ENCODE data around the gene S1PR3. TPM values are rescaled to one million over a fixed set of nuclear protein-coding genes. Genes with fewer than 3 reads are reported as not detected.

S1PR3 gene
- total and polyA plus RNA-seq, 9 of the 15 experiments (the other 6 are each of a cell fraction or from before 2014, with no cell fraction given) = 0.03 to 2.0 (median 0.29) TPM

GRCh38 chr9:89008744-89009545 lies 17.7 kb downstream of the S1PR3 start:
- Histone ChIP-seq H3K9me3 (replicated peaks; ENCODE audit: control insufficient read depth, insufficient read depth, low read depth, low read length) (no peaks in the 10 kb centered on the region), H3K27me3 (ENCODE audit: control insufficient read depth in 2 of 2, insufficient read depth in 2 of 2, low read length in 2 of 2) (peaks cover 0 to 17% of the 10 kb centered on the region in 2 experiments; a peak in 2 of 5 replicates), H3K4me2 (ENCODE audit: insufficient read depth, low read length) (no peak overlapping the region; the same call in 1 of the 2 replicates), H3K27ac (ENCODE audit: extremely low read depth, low read depth, low read length) (no peak overlapping the region), H3K9ac (ENCODE audit: insufficient read depth in 1 of 2, low read depth in 2 of 2, low read length in 2 of 2) (no peak overlapping the region), H2AFZ (ENCODE audit: low read depth, low read length) (peak overlapping the region; percentile 15; the same call in 1 of the 2 replicates), H4K20me1 (replicated peaks; ENCODE audit: control insufficient read depth, insufficient read depth, low read length) (no peaks in the 10 kb centered on the region), H3K36me3 (ENCODE audit: control insufficient read depth, insufficient read depth, low read length) (no peaks in the 10 kb centered on the region), H3K9me1 (ENCODE audit: control insufficient read depth, insufficient read depth, low read length) (no peaks in the 10 kb centered on the region), H3K4me3 (no peak overlapping the region), H3K79me2 (ENCODE audit: control insufficient read depth, insufficient read depth, low read length) (no peaks in the 10 kb centered on the region), H3K4me1 (replicated peaks in 1 of 2; ENCODE audit: control insufficient read depth in 2 of 2, insufficient read depth in 2 of 2, low read length in 2 of 2) (no peaks in the 10 kb centered on the region)
- ChIA-PET POLR2A (no interaction called here), CTCF (ENCODE audit: low intra/inter-chr PET ratio) (no interaction called here)
- FAIRE-seq = no peak
- in situ Hi-C loops (cut with MboI) = loop anchor here (25.0 kb wide), 1 partner anchor 1047 kb away; the partner anchor contains the start of gene CDK20
- DNase-seq (ENCODE audit: extremely low read depth in 1 of 4, low spot score in 3 of 4) = no peak
- no TSS peak for BruUV-seq (replicated peaks)
- intact Hi-C loops (cut with micrococcal nuclease) = no loop called here
- peak; percentile 64; the same call in 2 of the 3 replicates for ATAC-seq
- TF ChIP-seq NFE2 (IDR thresholded peaks at IDR 0.05; ENCODE audit: low read depth) = peak; percentile 71
- TF ChIP-seq ESRRA (IDR thresholded peaks at IDR 0.05; ENCODE audit: borderline replicate concordance, low read depth) = no peak
- peak; percentile 50 to 82; a peak in 3 of 4 replicates for TF ChIP-seq ETV6 (IDR thresholded peaks at IDR 0.05; ENCODE audit: borderline replicate concordance in 1 of 2, low read depth in 2 of 2, low read length in 1 of 2)
- TF ChIP-seq ETV6 (CRISPR knock-in tag; IDR thresholded peaks at IDR 0.05; ENCODE audit: borderline replicate concordance) = no peak
- TF ChIP-seq CUX1 (CRISPR knock-in tag; IDR thresholded peaks at IDR 0.05) = no peak
- no peak for TF ChIP-seq ZNF197 (CRISPR knock-in tag; IDR thresholded peaks at IDR 0.05; ENCODE audit: low read depth)
- peak in 1 of 3 experiments; percentile 16; a peak in 1 of 6 replicates for TF ChIP-seq CTCF (IDR thresholded peaks at IDR 0.05 in 2 of 3, conservative IDR thresholded peaks at IDR 0.05 in 1 of 3; ENCODE audit: insufficient read depth in 2 of 3, low read depth in 1 of 3, low read length in 3 of 3)
- TF ChIP-seq MAFK (IDR thresholded peaks at IDR 0.05; ENCODE audit: low read length) = 0 out of 2 replicates have a peak, but pooled peaks have one; percentile 14
- TF ChIP-seq MAFG (tag; conservative IDR thresholded peaks at IDR 0.05) = peak; percentile 37; the same call in 1 of the 2 replicates
- peak; percentile 61 for TF ChIP-seq ELF1 (tag; IDR thresholded peaks at IDR 0.05)
- WGBS (ENCODE audit: insufficient coverage, low coverage, missing lambda C conversion rate) = 21% methylated on average over 6 of the region's 12 CpGs
